H9 (cell line): Measurements from ENCODE around the gene ANTKMT. TPM values are rescaled to one million over a fixed set of nuclear protein-coding genes. Genes with fewer than 3 reads are reported as not detected.

ENCODE experiments used
- DNase-seq: peaks from one replicate; pipeline ENCODE4 v3.0.0-alpha.2; 2017
- H2AFZ ChIP-seq: one replicate; pipeline ENCODE4 v1.6.1; 2013; ENCODE audit warnings: mild to moderate bottlenecking, low read length, control low read depth, moderate library complexity
- H2AK5ac ChIP-seq: 2 replicates; pipeline ENCODE4 v1.6.1; 2013; ENCODE audit warnings: low read length, control low read depth, mixed read lengths; ENCODE audit not compliant: insufficient read length
- H2BK120ac ChIP-seq: one replicate; pipeline ENCODE4 v1.6.1; 2013; ENCODE audit warnings: low read depth, mild to moderate bottlenecking, low read length, control low read depth, inconsistent platforms; ENCODE audit not compliant: poor library complexity, severe bottlenecking
- H2BK12ac ChIP-seq: 2 replicates; pipeline ENCODE4 v1.6.1; 2013; ENCODE audit warnings: low read length, control low read depth, mixed read lengths, low read depth; ENCODE audit not compliant: insufficient read length
- H2BK15ac ChIP-seq: 2 replicates; pipeline ENCODE4 v1.6.1; 2013; ENCODE audit warnings: low read depth, low read length, control low read depth
- H2BK20ac ChIP-seq: one replicate; pipeline ENCODE4 v1.6.1; 2013; ENCODE audit warnings: low read depth, mild to moderate bottlenecking, low read length, control low read depth, inconsistent platforms; ENCODE audit not compliant: poor library complexity, severe bottlenecking
- H2BK5ac ChIP-seq: 2 replicates; pipeline ENCODE4 v1.6.1; 2013; ENCODE audit warnings: low read length, control low read depth, mixed read lengths; ENCODE audit not compliant: insufficient read length
- H3K14ac ChIP-seq: 2 replicates; pipeline ENCODE4 v1.6.1; 2013; ENCODE audit warnings: low read length, control low read depth; ENCODE audit not compliant: insufficient read depth
- H3K18ac ChIP-seq: 2 replicates; pipeline ENCODE4 v1.6.1; 2013; ENCODE audit warnings: low read depth, mild to moderate bottlenecking, mixed read lengths, low read length, control low read depth; ENCODE audit not compliant: insufficient read length
- H3K23ac ChIP-seq: 2 replicates; pipeline ENCODE4 v1.6.1; 2013; ENCODE audit warnings: low read length, control low read depth, mixed read lengths, low read depth; ENCODE audit not compliant: insufficient read length
- H3K23me2 ChIP-seq: 2 replicates; pipeline ENCODE4 v1.6.1; 2013; ENCODE audit warnings: low read depth, mild to moderate bottlenecking, mixed read lengths, low read length, control low read depth; ENCODE audit not compliant: insufficient read length, poor library complexity, severe bottlenecking
- H3K27ac ChIP-seq: 2 replicates; pipeline ENCODE4 v1.5.1; 2013; ENCODE audit warnings: low read length, control low read depth, mixed read lengths, low read depth; ENCODE audit not compliant: insufficient read length
- H3K27me3 ChIP-seq: 2 replicates; pipeline ENCODE4 v1.6.1; 2013; ENCODE audit warnings: low read length, control low read depth, inconsistent platforms; ENCODE audit not compliant: insufficient read depth
- H3K4ac ChIP-seq: 2 replicates; pipeline ENCODE4 v1.6.1; 2013; ENCODE audit warnings: low read depth, mild to moderate bottlenecking, control low read depth, inconsistent platforms, low read length, moderate library complexity
- H3K4me1 ChIP-seq: 2 replicates; pipeline ENCODE4 v1.6.1; 2013; ENCODE audit warnings: low read length, control low read depth, inconsistent platforms; ENCODE audit not compliant: insufficient read depth
- H3K4me2 ChIP-seq: 2 replicates; pipeline ENCODE4 v1.6.1; 2013; ENCODE audit warnings: low read length, control low read depth, mixed read lengths; ENCODE audit not compliant: insufficient read length, insufficient read depth
- H3K56ac ChIP-seq: 2 replicates; pipeline ENCODE4 v1.6.1; 2013; ENCODE audit warnings: low read depth, mild to moderate bottlenecking, mixed read lengths, low read length, control low read depth; ENCODE audit not compliant: insufficient read length
- H3K79me1 ChIP-seq: 2 replicates; pipeline ENCODE4 v1.6.1; 2013; ENCODE audit warnings: low read depth, mild to moderate bottlenecking, moderate library complexity, low read length, control low read depth, inconsistent platforms; ENCODE audit not compliant: insufficient read depth, poor library complexity, severe bottlenecking
- H3K79me2 ChIP-seq: 2 replicates; pipeline ENCODE4 v1.6.1; 2013; ENCODE audit warnings: low read length, control low read depth, inconsistent platforms; ENCODE audit not compliant: insufficient read depth
- H3K9ac ChIP-seq: 2 replicates; pipeline ENCODE4 v1.6.1; 2013; ENCODE audit warnings: low read length, control low read depth, mixed read lengths; ENCODE audit not compliant: insufficient read length; ENCODE audit errors: extremely low read depth
- H3K9me3 ChIP-seq: one replicate; pipeline ENCODE4 v1.6.1; 2013; ENCODE audit warnings: low read depth, low read length, inconsistent platforms; ENCODE audit not compliant: control insufficient read depth
- H3T11ph ChIP-seq: one replicate; pipeline ENCODE4 v1.6.1; 2013; ENCODE audit warnings: mild to moderate bottlenecking, low read length, control low read depth, inconsistent platforms
- H4K20me1 ChIP-seq: one replicate; pipeline ENCODE4 v1.6.1; 2013; ENCODE audit not compliant: control insufficient read depth, insufficient read length, insufficient read depth
- H4K5ac ChIP-seq: 2 replicates; pipeline ENCODE4 v1.6.1; 2013; ENCODE audit warnings: low read depth, mild to moderate bottlenecking, mixed read lengths, low read length, control low read depth; ENCODE audit not compliant: insufficient read length
- H4K8ac ChIP-seq: replicated peaks from 2 replicates; pipeline ENCODE4 v1.6.1; 2013; ENCODE audit warnings: low read length, control low read depth, mixed read lengths, low read depth; ENCODE audit not compliant: insufficient read length
- H4K91ac ChIP-seq: 2 replicates; pipeline ENCODE4 v1.6.1; 2013; ENCODE audit warnings: low read depth, mild to moderate bottlenecking, moderate library complexity, mixed read lengths, low read length, control low read depth; ENCODE audit not compliant: insufficient read length
- H3K27ac Mint-ChIP-seq, 3 experiments: 2 replicates in 2 of 3; 3 replicates in 1 of 3; pipeline ENCODE4 v1.8.0; 2020 to 2021; ENCODE audit warnings: mixed read lengths in 3 of 3, mild to moderate bottlenecking in 1 of 3, moderate library complexity in 1 of 3
- H3K27me3 Mint-ChIP-seq: 2 replicates; pipeline ENCODE4 v1.8.0; 2021; ENCODE audit warnings: low read depth, mild to moderate bottlenecking, moderate library complexity, mixed read lengths
- H3K36me3 Mint-ChIP-seq, 3 experiments: 2 replicates in 2 of 3; 3 replicates in 1 of 3; pipeline ENCODE4 v1.8.0; 2020 to 2021; ENCODE audit warnings: low read depth in 3 of 3, mixed read lengths in 3 of 3; ENCODE audit not compliant: insufficient read depth in 1 of 3
- H3K4me1 Mint-ChIP-seq, 2 experiments: 2 replicates each; pipeline ENCODE4 v1.8.0; 2020; ENCODE audit warnings: mixed read lengths in 2 of 2
- H3K4me3 Mint-ChIP-seq, 2 experiments: 2 replicates in 1 of 2; 3 replicates in 1 of 2; pipeline ENCODE4 v1.8.0; 2020 to 2021; ENCODE audit warnings: mild to moderate bottlenecking in 2 of 2, mixed read lengths in 2 of 2, moderate library complexity in 1 of 2
- H3K9me3 Mint-ChIP-seq, 2 experiments: 2 replicates in 1 of 2; 3 replicates in 1 of 2; pipeline ENCODE4 v1.8.0; 2020; ENCODE audit warnings: mild to moderate bottlenecking in 2 of 2, mixed read lengths in 2 of 2, moderate library complexity in 1 of 2
- CTCF ChIP-seq: fragments of 200-600 bp; sonication (generic); conservative IDR thresholded peaks from 3 replicates; pipeline ENCODE4 v1.8.0; 2021; ENCODE audit warnings: antibody characterized with exemption, mild to moderate bottlenecking
- WGBS: extraction: QIAGEN DNeasy Blood & Tissue Kit; methylation state at CpG from one replicate; pipeline ENCODE4 v1.1.7; 2013; ENCODE audit warnings: missing lambda C conversion rate, low lambda C conversion rate, mixed read lengths; ENCODE audit not compliant: insufficient read length; ENCODE audit errors: extremely low coverage; 5-methylcytosine and 5-hydroxymethylcytosine counted together
- total RNA-seq: library from RNA; stranded (reverse); gene quantifications from 2 replicates; pipeline ENCODE4 v1.2.1, GENCODE V29; 2021

Gene ANTKMT
- total RNA-seq, 1 experiment from 2014 or later = 31.5 TPM

GRCh38 chr16:733382-734207 lies 12.6 kb downstream of the ANTKMT start:
- no CpG with 5 or more reads among the region's 34 CpGs for WGBS
- H2BK15ac ChIP-seq = no peak overlapping the region
- no peak overlapping the region for H4K91ac ChIP-seq
- Mint-ChIP-seq H3K9me3 (no peaks in the 10 kb centered on the region), H3K27me3 (no peaks in the 10 kb centered on the region), H3K4me1 (peaks cover 4 to 9% of the 10 kb centered on the region in 2 experiments), H3K27ac (no peak overlapping the region), H3K4me3 (no peak overlapping the region), H3K36me3 (peaks cover 5 to 36% (median 24%) of the 10 kb centered on the region in 3 experiments; a peak in 6 of 7 replicates)
- no peak overlapping the region for H2AK5ac ChIP-seq
- H3T11ph ChIP-seq = no peak overlapping the region
- H3K23me2 ChIP-seq = peaks cover under 1% of the 10 kb centered on the region
- no peaks in the 10 kb centered on the region for H4K20me1 ChIP-seq
- H3K4ac ChIP-seq = no peak overlapping the region
- H3K9me3 ChIP-seq = no peaks in the 10 kb centered on the region
- no peak overlapping the region for H3K18ac ChIP-seq
- peak; percentile 49; the same call in 2 of the 3 replicates for TF ChIP-seq CTCF
- H3K4me2 ChIP-seq = no peak overlapping the region
- no peak overlapping the region for H3K14ac ChIP-seq
- H2BK120ac ChIP-seq = no peak overlapping the region
- no peak overlapping the region for H3K23ac ChIP-seq
- no peak overlapping the region for H3K27ac ChIP-seq
- no peak overlapping the region for H4K8ac ChIP-seq
- DNase-seq = no peak
- H3K27me3 ChIP-seq = no peaks in the 10 kb centered on the region
- H3K56ac ChIP-seq = no peak overlapping the region
- no peak overlapping the region for H2BK12ac ChIP-seq
- no peak overlapping the region for H3K9ac ChIP-seq
- H4K5ac ChIP-seq = no peak overlapping the region
- H2AFZ ChIP-seq = no peak overlapping the region
- no peaks in the 10 kb centered on the region for H3K79me2 ChIP-seq
- H2BK20ac ChIP-seq = no peak overlapping the region
- no peaks in the 10 kb centered on the region for H3K79me1 ChIP-seq
- H2BK5ac ChIP-seq = no peak overlapping the region
- H3K4me1 ChIP-seq = no peaks in the 10 kb centered on the region
